Right lobe of liver (tissue), 6 donors: Measurements from ENCODE around the gene AGBL5. TPM values are rescaled to one million over a fixed set of nuclear protein-coding genes. Genes with fewer than 3 reads are reported as not detected.

Experiments used
- ATAC-seq, 4 donors: fragments of 200-7000 bp; cut with Tn5 transposase; one replicate each; pipeline ENCODE4 v1.9.1; 2020; ENCODE audit warnings: mild to moderate bottlenecking in 4 of 4, moderate library complexity in 4 of 4
- DNase-seq, 3 donors: peaks; one replicate each; pipeline ENCODE4 v3.0.0-alpha.2; 2020
- H3K27ac ChIP-seq, 3 donors: fragments of 200-600 bp; one replicate each; pipeline ENCODE4 v1.8.0; 2022
- H3K27me3 ChIP-seq, 2 donors: fragments of 200-600 bp; one replicate each; pipeline ENCODE4 v1.8.0; 2022
- H3K36me3 ChIP-seq, 4 donors: fragments of 200-600 bp; sonication (generic) in 1 of 4; one replicate each; pipeline versions ENCODE4 v1.5.1 to v1.8.0; 2017 to 2022; ENCODE audit warnings: control low read depth in 1 of 4
- H3K4me1 ChIP-seq, 4 donors: fragments of 200-600 bp; sonication (generic) in 1 of 4; one replicate each; pipeline versions ENCODE4 v1.5.1 to v1.8.0; 2017 to 2022; ENCODE audit warnings: control low read depth in 1 of 4
- H3K4me3 ChIP-seq, 3 donors: fragments of 200-600 bp; one replicate each; pipeline ENCODE4 v1.8.0; 2022
- H3K9me3 ChIP-seq, 4 donors: fragments of 200-600 bp; sonication (generic) in 1 of 4; one replicate each; pipeline versions ENCODE4 v1.5.1 to v1.8.0; 2017 to 2022; ENCODE audit warnings: control low read depth in 1 of 4
- CTCF ChIP-seq, 4 donors: fragments of 200-600 bp in 3 of 4; fragments of 450-650 bp in 1 of 4; IDR thresholded peaks; one replicate each; pipeline versions ENCODE4 v1.5.1 to v1.8.0; 2016 to 2022; ENCODE audit warnings: antibody characterized with exemption in 4 of 4, mild to moderate bottlenecking in 2 of 4
- POLR2A ChIP-seq: fragments of 450-650 bp; IDR thresholded peaks from one replicate; pipeline ENCODE4 v1.6.1; 2017; ENCODE audit warnings: antibody characterized with exemption, mild to moderate bottlenecking
- WGBS: methylation state at CpG from one replicate; pipeline ENCODE4 v1.1.6; 2018; ENCODE audit warnings: low coverage, low lambda C conversion rate; ENCODE audit not compliant: insufficient coverage; ENCODE audit errors: missing lambda C conversion rate; 5-methylcytosine and 5-hydroxymethylcytosine counted together
- intact Hi-C, 2 donors: fragments of 100-400 bp; cut with DNase I; formaldehyde crosslinking; loops; one replicate each; pipeline versions ENCODE4 v1.11.2 to v1.14.1; 2022
- total RNA-seq, 6 experiments: library from RNA; depleted of rRNA in 2 of 6; stranded (reverse); fragments of >200 nt in 2 of 6; fragmentation: NEBNext Ultra II Directional in 3 of 6; extraction: Animal tissue kit (Norgen Biotek cat#: 25700) in 3 of 6; gene quantifications; one replicate each; pipeline versions ENCODE4 v1.1.0 to v1.2.4, GENCODE V29; 2016 to 2023
- donor health status: DM: no; HTN: yes; CAD: no.
- donor health status: DM: no; HTN: no; CAD: no.
- donor health status: DM: no; HTN: no; CAD: no.
- donor health status: DM: no; HTN: yes; CAD: no.
- donor health status: DM: no; HTN: yes; CAD: no.

The AGBL5 gene
- total RNA-seq, 6 experiments from 2014 or later = 3.9 to 7.4 (median 6.4) TPM

DNA sequence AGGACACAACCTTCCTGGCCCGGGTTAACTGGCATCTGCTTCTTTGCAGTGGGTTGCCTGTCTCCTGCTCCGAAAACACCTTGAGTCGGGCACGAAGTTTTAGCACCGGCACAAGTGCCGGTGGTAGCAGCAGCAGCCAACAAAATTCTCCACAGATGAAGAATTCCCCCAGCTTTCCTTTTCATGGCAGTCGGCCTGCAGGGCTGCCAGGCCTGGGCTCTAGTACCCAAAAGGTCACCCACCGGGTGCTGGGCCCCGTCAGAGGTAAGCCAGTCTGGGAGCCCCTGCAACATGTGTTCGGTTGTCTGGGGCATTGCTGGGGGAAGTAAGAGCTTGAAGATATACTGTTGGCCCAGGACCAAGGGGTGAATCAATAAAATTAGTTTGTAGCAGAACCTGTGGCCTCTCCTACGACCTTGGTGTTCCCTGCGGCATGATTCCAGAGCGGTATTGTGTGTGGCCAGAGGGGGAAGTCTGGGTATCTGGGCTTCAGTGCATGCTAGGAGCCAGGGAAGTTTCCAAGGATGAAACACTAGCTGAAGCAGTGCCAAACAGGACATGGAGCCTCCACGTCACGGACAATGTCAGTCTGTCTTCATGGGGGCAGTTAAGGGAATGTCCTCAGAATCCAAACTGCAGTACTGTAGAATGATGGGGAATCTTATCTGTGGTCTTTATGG, 7.8 kb downstream of the AGBL5 start:
- no peak overlapping the region for H3K27ac ChIP-seq
- peaks cover 0 to 10% (median 2%) of the 10 kb centered on the region in 4 donors for H3K36me3 ChIP-seq
- H3K27me3 ChIP-seq = no peaks in the 10 kb centered on the region
- no peak overlapping the region for H3K4me3 ChIP-seq
- WGBS = 58% methylated on average over 9 of the region's 15 CpGs
- TF ChIP-seq CTCF (IDR thresholded peaks at IDR 0.05) (no peak), POLR2A (no peak)
- ATAC-seq (peak; percentile 54 to 73 (median 64)), DNase-seq (no peak)
- H3K9me3 ChIP-seq = no peaks in the 10 kb centered on the region
- intact Hi-C loops = no loop called here
- peaks cover 0 to 17% (median 5%) of the 10 kb centered on the region in 4 donors for H3K4me1 ChIP-seq

- DNase-seq = no peak
- H3K27ac ChIP-seq = no peak overlapping the region
- WGBS = 28% methylated on average over 3 of the region's 3 CpGs
- H3K36me3 ChIP-seq = peaks cover 0 to 10% (median 2%) of the 10 kb centered on the region in 4 donors
- TF ChIP-seq CTCF (IDR thresholded peaks at IDR 0.05) (no peak), POLR2A (no peak)
- H3K27me3 ChIP-seq = no peaks in the 10 kb centered on the region
- peaks cover 0 to 17% (median 5%) of the 10 kb centered on the region in 4 donors for H3K4me1 ChIP-seq
- H3K9me3 ChIP-seq = no peaks in the 10 kb centered on the region
- ATAC-seq = peak; percentile 56 to 75 (median 69)
- intact Hi-C loops = no loop called here
- H3K4me3 ChIP-seq = no peak overlapping the region
Measured at GRCh38 chr2:27060323-27060722, 8.9 kb downstream of the AGBL5 start.

DNA sequence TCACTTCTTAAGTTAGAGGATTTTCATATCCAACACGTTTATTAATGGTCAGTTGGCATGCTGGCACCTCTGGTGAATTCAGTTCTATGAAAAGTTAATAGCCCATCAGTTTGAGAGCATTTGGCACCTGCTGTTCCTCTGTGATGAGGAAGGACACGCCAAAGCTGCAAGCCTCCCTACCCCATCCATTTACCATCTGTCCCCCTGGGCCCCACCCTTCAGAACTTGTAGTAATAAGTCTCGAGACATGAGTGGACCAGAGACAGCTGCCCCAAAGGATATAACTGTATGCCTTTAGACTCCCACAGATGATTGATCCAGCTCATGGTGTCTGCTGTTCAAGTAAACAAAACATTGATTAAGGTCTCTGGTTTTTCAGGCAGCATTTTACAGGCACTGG, 13.7 kb downstream of the AGBL5 start:
- ATAC-seq (no peak), DNase-seq (no peak)
- no peak overlapping the region for H3K4me3 ChIP-seq
- intact Hi-C loops = no loop called here
- no peaks in the 10 kb centered on the region for H3K9me3 ChIP-seq
- peaks cover 0 to 16% (median 0%) of the 10 kb centered on the region in 4 donors for H3K36me3 ChIP-seq
- H3K4me1 ChIP-seq = peaks cover 0 to 8% (median 3%) of the 10 kb centered on the region in 4 donors
- H3K27me3 ChIP-seq = no peaks in the 10 kb centered on the region
- WGBS = no CpG with 5 or more reads among the region's 3 CpGs
- TF ChIP-seq POLR2A (no peak), CTCF (IDR thresholded peaks at IDR 0.05) (no peak)
- no peak overlapping the region for H3K27ac ChIP-seq

- Histone ChIP-seq H3K27ac (no peak overlapping the region), H3K4me1 (peaks cover 0 to 10% (median 4%) of the 10 kb centered on the region in 4 donors), H3K27me3 (no peaks in the 10 kb centered on the region), H3K9me3 (no peaks in the 10 kb centered on the region), H3K36me3 (peaks cover 0 to 16% (median 0%) of the 10 kb centered on the region in 4 donors), H3K4me3 (no peak overlapping the region)
- intact Hi-C loops = no loop called here
- DNase-seq (no peak), ATAC-seq (no peak)
- 97% methylated on average over 5 of the region's 5 CpGs for WGBS
- TF ChIP-seq POLR2A = no peak
- no peak for TF ChIP-seq CTCF (IDR thresholded peaks at IDR 0.05)
Measured at GRCh38 chr2:27067385-27067784, 15.9 kb downstream of the AGBL5 start.
